Measurements from ENCODE around the gene F9. TPM values are rescaled to one million over a fixed set of nuclear protein-coding genes. Genes with fewer than 3 reads are reported as not detected.

The F9 gene
- total and polyA plus RNA-seq, 10 of the 15 experiments (the other 5 are each of a cell fraction or from before 2014, with no cell fraction given) = 0.18 TPM; not detected in 9

- 49% methylated on average over 1 of the region's 1 CpG for WGBS (ENCODE audit: insufficient coverage, insufficient replicate concordance, low lambda C conversion rate, missing lambda C conversion rate)
These were observed 36.4 kb downstream of the F9 start for GRCh38 chrX:139566981-139567380.

More at GRCh38 chrX:139566981-139567380, 36.4 kb downstream of the F9 start:
- POLR2A ChIA-PET = no interaction called here
- SMC1A ChIA-PET (ENCODE audit: uncharacterized antibody, unreplicated experiment) = interaction anchor here (0.9 kb wide), 1 partner anchor 23 kb away, joined by 3 read pairs; no protein-coding TSS in a partner anchor
- CTCF ChIA-PET = no interaction called here
- Histone ChIP-seq H3K27ac (ENCODE audit: control insufficient read depth, insufficient read depth) (no peak overlapping the region), H3K4me3 (no peak overlapping the region), H3K79me2 (ENCODE audit: control insufficient read depth, insufficient read depth, low read length) (no peaks in the 10 kb centered on the region), H3K4me2 (ENCODE audit: control insufficient read depth, insufficient read depth) (no peak overlapping the region), H4K20me1 (ENCODE audit: control insufficient read depth, insufficient read depth) (no peaks in the 10 kb centered on the region), H3K27me3 (replicated peaks in 1 of 2; ENCODE audit: control insufficient read depth in 2 of 2, insufficient read depth in 2 of 2, low read length in 1 of 2) (no peaks in the 10 kb centered on the region), H3K36me3 (ENCODE audit: control insufficient read depth in 2 of 2, insufficient read depth in 2 of 2, low read length in 1 of 2) (no peaks in the 10 kb centered on the region), H2AFZ (ENCODE audit: control insufficient read depth, low read depth, low read length) (no peak overlapping the region), H3K4me1 (ENCODE audit: control insufficient read depth, insufficient read depth, low read length) (no peaks in the 10 kb centered on the region), H3K9ac (ENCODE audit: control insufficient read depth, insufficient read depth, low read length) (no peak overlapping the region), H3K9me3 (replicated peaks; ENCODE audit: control insufficient read depth, insufficient read depth, low read length) (no peaks in the 10 kb centered on the region)
- intact Hi-C loops (cut with micrococcal nuclease; ENCODE audit: unreplicated experiment) (no loop called here), in situ Hi-C loops (cut with MboI) (no loop called here)
- BruUV-seq (replicated peaks) = no TSS peak
- DNase-seq (ENCODE audit: low read depth, low spot score) (no peak), ATAC-seq (no peak), FAIRE-seq (no peak)
- RAD21 ChIA-PET (ENCODE audit: unreplicated experiment) = no interaction called here
- TF ChIP-seq TCF3 (IDR thresholded peaks at IDR 0.05; ENCODE audit: borderline replicate concordance, insufficient read depth, low read depth, low read length) = no peak
- TF ChIP-seq SIX5 (IDR thresholded peaks at IDR 0.05; ENCODE audit: low read depth, low read length, severe bottlenecking) = no peak
- no peak for TF ChIP-seq CBX3 (IDR thresholded peaks at IDR 0.05; ENCODE audit: borderline replicate concordance, low read depth)
- TF ChIP-seq ZNF592 (IDR thresholded peaks at IDR 0.05) = no peak
- no peak for TF ChIP-seq POLR2AphosphoS5 (IDR thresholded peaks at IDR 0.05; ENCODE audit: low read length)
- TF ChIP-seq RAD21 (IDR thresholded peaks at IDR 0.05; ENCODE audit: insufficient read depth, low read depth, low read length) = no peak
- TF ChIP-seq POLR2AphosphoS2 (IDR thresholded peaks at IDR 0.05; ENCODE audit: low read depth, low read length) = no peak
- no peak for TF ChIP-seq POLR2A (IDR thresholded peaks at IDR 0.05; ENCODE audit: low read depth, low read length)
- TF ChIP-seq DPF2 (IDR thresholded peaks at IDR 0.05) = no peak
- no peak for TF ChIP-seq SMAD5 (IDR thresholded peaks at IDR 0.05; ENCODE audit: low read depth)
- TF ChIP-seq E2F8 (IDR thresholded peaks at IDR 0.05; ENCODE audit: low read depth, partially characterized antibody) = no peak
